Measurements from ENCODE around the gene DAZAP2.
"Not testable (repeated sequence)": the region's sequence is repeated elsewhere in the genome, so short reads cannot be mapped to it uniquely, and the experiment has no call there.

DAZAP2 gene

GRCh38 chr12:51262758-51263177, 24.1 kb downstream of the DAZAP2 start:
- H3K4me3 ChIP-seq (ENCODE audit: low read length): no peak overlapping the region
- H3K36me3 ChIP-seq (ENCODE audit: insufficient read depth, low read length): peaks cover 9% of the 10 kb centered on the region

GRCh38 chr12:51263341-51263740, 24.7 kb downstream of the DAZAP2 start:
- Histone ChIP-seq H3K4me2 (ENCODE audit: low read length) (no peak overlapping the region), H3K9ac (ENCODE audit: low read depth, low read length) (no peak overlapping the region), H3K4me1 (ENCODE audit: control insufficient read depth, insufficient read depth, low read length) (peaks cover 19% of the 10 kb centered on the region), H3K4me3 (ENCODE audit: low read length) (no peak overlapping the region), H3K36me3 (ENCODE audit: insufficient read depth, low read length) (peaks cover 14% of the 10 kb centered on the region), H3K9me3 (replicated peaks; ENCODE audit: low read length) (no peaks in the 10 kb centered on the region), H3K27me3 (ENCODE audit: control insufficient read depth, insufficient read depth, low read length) (no peaks in the 10 kb centered on the region)

More at GRCh38 chr12:51262758-51263177, 24.1 kb downstream of the DAZAP2 start:
- H3K4me2 ChIP-seq (ENCODE audit: low read length): no peak overlapping the region
- no peaks in the 10 kb centered on the region for H3K27me3 ChIP-seq (ENCODE audit: control insufficient read depth, insufficient read depth, low read length)
- H3K9me3 ChIP-seq (replicated peaks; ENCODE audit: low read length): no peaks in the 10 kb centered on the region
- no peak overlapping the region for H3K9ac ChIP-seq (ENCODE audit: low read depth, low read length)
- H3K4me1 ChIP-seq (ENCODE audit: control insufficient read depth, insufficient read depth, low read length): peaks cover 13% of the 10 kb centered on the region

- Histone ChIP-seq H3K36me3 (ENCODE audit: insufficient read depth, low read length) (peaks cover 14% of the 10 kb centered on the region), H3K9ac (ENCODE audit: low read depth, low read length) (no peak overlapping the region), H3K9me3 (replicated peaks; ENCODE audit: low read length) (no peaks in the 10 kb centered on the region), H3K4me3 (ENCODE audit: low read length) (no peak overlapping the region), H3K4me1 (ENCODE audit: control insufficient read depth, insufficient read depth, low read length) (peaks cover 27% of the 10 kb centered on the region), H3K4me2 (ENCODE audit: low read length) (no peak overlapping the region), H3K27me3 (ENCODE audit: control insufficient read depth, insufficient read depth, low read length) (no peaks in the 10 kb centered on the region)
Measured at GRCh38 chr12:51264297-51264696, 25.7 kb downstream of the DAZAP2 start.

GRCh38 chr12:51265024-51265423, 26.4 kb downstream of the DAZAP2 start:
- Histone ChIP-seq H3K4me1 (ENCODE audit: control insufficient read depth, insufficient read depth, low read length) (peaks cover 31% of the 10 kb centered on the region), H3K9me3 (replicated peaks; ENCODE audit: low read length) (no peaks in the 10 kb centered on the region), H3K4me2 (ENCODE audit: low read length) (no peak overlapping the region), H3K4me3 (ENCODE audit: low read length) (no peak overlapping the region), H3K27me3 (ENCODE audit: control insufficient read depth, insufficient read depth, low read length) (no peaks in the 10 kb centered on the region), H3K9ac (ENCODE audit: low read depth, low read length) (no peak overlapping the region), H3K36me3 (ENCODE audit: insufficient read depth, low read length) (peaks cover 14% of the 10 kb centered on the region)

GRCh38 chr12:51269174-51270066, 30.8 kb downstream of the DAZAP2 start:
- peaks cover 11% of the 10 kb centered on the region for H3K36me3 ChIP-seq (ENCODE audit: insufficient read depth, low read length)
- no peaks in the 10 kb centered on the region for H3K27me3 ChIP-seq (ENCODE audit: control insufficient read depth, insufficient read depth, low read length)
- H3K4me1 ChIP-seq (ENCODE audit: control insufficient read depth, insufficient read depth, low read length): peaks cover 36% of the 10 kb centered on the region
- H3K4me2 ChIP-seq (ENCODE audit: low read length): peak overlapping the region; percentile 93
- no peaks in the 10 kb centered on the region for H3K9me3 ChIP-seq (replicated peaks; ENCODE audit: low read length)
- peak overlapping the region; percentile 75 for H3K4me3 ChIP-seq (ENCODE audit: low read length)
- peak overlapping the region; percentile 85 for H3K9ac ChIP-seq (ENCODE audit: low read depth, low read length)

- Histone ChIP-seq H3K36me3 (ENCODE audit: insufficient read depth, low read length) (peaks cover 7% of the 10 kb centered on the region), H3K4me3 (ENCODE audit: low read length) (peak within 1 kb of the TSS; percentile 75), H3K9me3 (replicated peaks; ENCODE audit: low read length) (no peaks in the 10 kb centered on the region), H3K9ac (ENCODE audit: low read depth, low read length) (peak within 1 kb of the TSS; percentile 85), H3K4me2 (ENCODE audit: low read length) (peak within 1 kb of the TSS; percentile 93), H3K4me1 (ENCODE audit: control insufficient read depth, insufficient read depth, low read length) (peaks cover 36% of the 10 kb centered on the region), H3K27me3 (ENCODE audit: control insufficient read depth, insufficient read depth, low read length) (no peaks in the 10 kb centered on the region)
Measured at GRCh38 chr12:51270067-51270950, 31.7 kb downstream of the DAZAP2 start, which contains the start of gene SMAGP. Gene SMAGP, minus strand, starts transcription at chr12:51270415. Its CDS starts 1,137 bp downstream, at chr12:51269278.

- H3K27me3 ChIP-seq (ENCODE audit: control insufficient read depth, insufficient read depth, low read length): no peaks in the 10 kb centered on the region
- H3K36me3 ChIP-seq (ENCODE audit: insufficient read depth, low read length): peaks cover 7% of the 10 kb centered on the region
- H3K9ac ChIP-seq (ENCODE audit: low read depth, low read length): peak overlapping the region; percentile 85
- peak overlapping the region; percentile 75 for H3K4me3 ChIP-seq (ENCODE audit: low read length)
- no peaks in the 10 kb centered on the region for H3K9me3 ChIP-seq (replicated peaks; ENCODE audit: low read length)
- peak overlapping the region; percentile 93 for H3K4me2 ChIP-seq (ENCODE audit: low read length)
- peaks cover 35% of the 10 kb centered on the region for H3K4me1 ChIP-seq (ENCODE audit: control insufficient read depth, insufficient read depth, low read length)
Measured at GRCh38 chr12:51270951-51271518, 32.4 kb downstream of the DAZAP2 start.

- not testable (repeated sequence) for H3K36me3 ChIP-seq (ENCODE audit: insufficient read depth, low read length); H3K27me3 ChIP-seq (ENCODE audit: control insufficient read depth, insufficient read depth, low read length); H3K4me2 ChIP-seq (ENCODE audit: low read length); H3K4me3 ChIP-seq (ENCODE audit: low read length); H3K9ac ChIP-seq (ENCODE audit: low read depth, low read length); H3K9me3 ChIP-seq (replicated peaks; ENCODE audit: low read length)
- peaks cover 26% of the 10 kb centered on the region for H3K4me1 ChIP-seq (ENCODE audit: control insufficient read depth, insufficient read depth, low read length)
Measured at GRCh38 chr12:51272810-51273209, 34.2 kb downstream of the DAZAP2 start.

- Histone ChIP-seq H3K9me3 (replicated peaks; ENCODE audit: low read length) (no peaks in the 10 kb centered on the region), H3K4me1 (ENCODE audit: control insufficient read depth, insufficient read depth, low read length) (peaks cover 9% of the 10 kb centered on the region), H3K4me3 (ENCODE audit: low read length) (no peak overlapping the region), H3K27me3 (ENCODE audit: control insufficient read depth, insufficient read depth, low read length) (no peaks in the 10 kb centered on the region), H3K4me2 (ENCODE audit: low read length) (no peak overlapping the region), H3K9ac (ENCODE audit: low read depth, low read length) (no peak overlapping the region), H3K36me3 (ENCODE audit: insufficient read depth, low read length) (no peaks in the 10 kb centered on the region)
Measured at GRCh38 chr12:51275088-51275487, 36.5 kb downstream of the DAZAP2 start.

GRCh38 chr12:51281202-51281924, 42.7 kb downstream of the DAZAP2 start:
- no peak overlapping the region for H3K4me3 ChIP-seq (ENCODE audit: low read length)
- peaks cover 8% of the 10 kb centered on the region for H3K4me1 ChIP-seq (ENCODE audit: control insufficient read depth, insufficient read depth, low read length)
- peak overlapping the region; percentile 13 for H3K4me2 ChIP-seq (ENCODE audit: low read length)
- no peaks in the 10 kb centered on the region for H3K27me3 ChIP-seq (ENCODE audit: control insufficient read depth, insufficient read depth, low read length)
- no peak overlapping the region for H3K9ac ChIP-seq (ENCODE audit: low read depth, low read length)
- no peaks in the 10 kb centered on the region for H3K9me3 ChIP-seq (replicated peaks; ENCODE audit: low read length)
- no peaks in the 10 kb centered on the region for H3K36me3 ChIP-seq (ENCODE audit: insufficient read depth, low read length)

Data from skeletal muscle satellite cell (primary cell).